HG02678 (cell line): ENCODE measurements around the gene MEGF8.

Experiments used
- ATAC-seq: cut with Tn5 transposase; IDR thresholded peaks from one replicate; pipeline ENCODE4 v1.9.1; 2021; ENCODE audit warnings: mild to moderate bottlenecking, moderate library complexity; ENCODE audit not compliant: unreplicated experiment

MEGF8 gene

DNA sequence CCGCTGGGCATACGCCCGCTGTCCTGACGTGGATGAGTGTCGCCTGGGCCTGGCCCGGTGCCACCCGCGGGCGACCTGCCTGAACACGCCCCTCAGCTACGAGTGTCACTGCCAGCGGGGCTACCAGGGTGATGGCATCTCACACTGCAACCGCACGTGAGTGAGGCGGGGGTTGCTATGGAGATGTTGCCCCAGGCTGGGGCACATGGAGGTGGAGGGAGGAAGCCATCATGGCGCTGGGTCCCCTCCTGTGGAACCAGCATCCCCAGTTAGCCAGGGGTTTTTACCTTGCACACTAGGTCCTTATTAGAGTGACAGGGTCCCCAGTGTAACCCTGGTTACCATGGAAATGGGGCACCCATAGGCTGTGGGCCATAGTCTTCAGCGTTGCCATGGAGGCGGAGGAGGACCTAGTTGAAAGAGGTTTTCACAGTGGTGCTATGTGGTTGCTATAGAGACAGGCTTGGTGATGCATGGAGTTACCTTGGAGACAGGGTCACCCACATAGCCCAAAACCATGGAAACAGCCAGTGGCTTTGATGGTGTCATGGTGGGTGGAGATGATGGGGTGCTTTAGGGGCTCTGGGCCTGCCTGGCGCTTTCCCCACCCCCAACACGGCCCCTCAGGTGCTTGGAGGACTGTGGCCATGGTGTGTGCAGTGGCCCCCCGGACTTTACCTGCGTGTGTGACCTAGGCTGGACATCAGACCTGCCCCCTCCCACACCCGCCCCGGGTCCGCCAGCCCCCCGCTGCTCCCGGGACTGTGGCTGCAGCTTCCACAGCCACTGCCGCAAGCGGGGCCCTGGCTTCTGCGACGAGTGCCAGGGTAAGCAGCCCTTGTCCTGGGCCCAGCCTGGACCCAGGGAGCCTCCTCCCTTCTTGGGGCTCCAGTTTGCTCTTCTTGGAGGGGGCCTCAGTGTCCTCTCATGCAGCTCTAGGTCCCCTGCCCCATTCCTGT is 27.1 kb downstream of the MEGF8 start:
- ATAC-seq, result no peak

DNA sequence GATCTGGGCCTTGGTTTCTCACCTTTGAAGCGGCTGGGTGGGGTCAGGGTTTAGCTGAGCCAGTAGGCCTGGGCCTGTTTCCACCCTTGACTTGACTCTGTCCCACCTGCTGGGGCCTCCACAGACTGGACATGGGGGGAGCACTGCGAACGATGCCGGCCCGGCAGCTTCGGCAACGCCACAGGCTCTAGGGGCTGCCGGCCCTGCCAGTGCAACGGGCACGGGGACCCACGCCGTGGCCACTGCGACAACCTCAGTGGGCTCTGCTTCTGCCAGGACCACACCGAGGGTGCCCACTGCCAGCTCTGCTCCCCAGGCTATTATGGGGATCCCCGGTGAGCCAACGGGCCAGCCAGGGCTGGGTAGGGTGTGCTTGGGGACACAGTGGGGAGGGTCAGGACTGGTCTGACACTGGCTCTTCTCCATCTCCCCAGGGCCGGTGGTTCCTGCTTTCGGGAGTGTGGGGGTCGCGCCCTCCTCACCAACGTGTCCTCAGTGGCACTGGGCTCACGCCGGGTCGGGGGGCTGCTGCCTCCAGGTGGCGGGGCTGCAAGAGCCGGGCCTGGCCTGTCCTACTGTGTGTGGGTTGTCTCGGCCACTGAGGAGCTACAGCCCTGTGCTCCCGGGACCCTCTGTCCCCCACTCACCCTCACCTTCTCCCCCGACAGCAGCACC is 28.0 kb downstream of the MEGF8 start:
- no peak for ATAC-seq

GRCh38 chr19:42355896-42356295 is 30.5 kb downstream of the MEGF8 start:
- ATAC-seq, result no peak

- ATAC-seq, result no peak
Observed at GRCh38 chr19:42356686-42357085, 31.3 kb downstream of the MEGF8 start.

GRCh38 chr19:42357290-42357689 is 31.9 kb downstream of the MEGF8 start:
- ATAC-seq, result no peak

DNA sequence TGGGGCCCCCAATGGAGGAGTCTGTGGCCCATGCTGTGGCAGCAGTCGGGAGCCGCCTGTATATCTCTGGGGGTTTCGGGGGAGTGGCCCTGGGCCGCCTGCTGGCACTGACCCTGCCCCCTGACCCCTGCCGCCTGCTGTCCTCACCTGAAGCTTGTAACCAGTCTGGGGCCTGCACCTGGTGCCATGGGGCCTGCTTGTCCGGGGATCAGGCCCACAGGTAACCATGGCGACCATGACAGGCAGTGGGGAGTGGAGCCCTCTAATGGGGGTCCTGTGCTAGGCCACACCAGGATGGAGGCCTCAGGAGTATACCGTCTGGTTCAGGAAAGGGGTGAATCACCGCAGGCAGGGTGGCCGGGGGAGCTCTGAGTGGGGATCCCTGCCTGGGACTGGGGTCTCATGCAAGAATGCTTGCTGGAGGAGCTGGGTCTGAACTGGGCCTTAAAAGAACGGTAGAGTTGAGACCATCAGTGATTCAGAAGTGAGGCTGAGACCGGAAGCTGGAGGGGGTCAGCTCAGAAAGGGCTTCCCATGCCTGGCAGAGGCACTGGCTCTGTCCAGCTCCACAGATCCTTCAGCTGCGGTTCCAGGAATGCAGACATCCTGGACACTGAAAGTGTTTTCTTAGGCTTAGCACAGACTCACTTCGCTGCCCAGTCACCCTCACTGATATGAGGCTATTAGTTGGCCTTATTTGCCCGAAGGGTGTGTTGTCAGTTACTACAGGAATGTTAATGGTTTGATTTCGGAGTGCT is 35.5 kb downstream of the MEGF8 start:
- ATAC-seq, result no peak

- no peak for ATAC-seq
Observed at GRCh38 chr19:42361545-42361910, 36.1 kb downstream of the MEGF8 start.

DNA sequence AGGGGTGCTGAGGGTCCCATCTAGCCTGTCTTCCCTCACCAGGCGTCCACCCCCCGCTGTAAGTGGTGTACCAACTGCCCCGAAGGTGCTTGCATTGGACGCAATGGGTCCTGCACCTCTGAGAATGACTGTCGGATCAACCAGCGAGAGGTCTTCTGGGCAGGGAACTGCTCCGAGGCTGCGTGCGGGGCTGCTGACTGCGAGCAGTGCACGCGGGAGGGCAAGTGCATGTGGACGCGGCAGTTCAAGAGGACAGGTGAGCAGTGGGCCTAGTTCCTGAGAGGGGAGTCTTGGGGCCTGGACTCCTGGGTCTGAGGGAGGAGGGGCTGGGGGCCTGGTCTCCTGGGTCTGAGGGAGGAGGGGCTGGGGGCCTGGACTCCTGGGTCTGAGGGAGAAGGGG is 36.9 kb downstream of the MEGF8 start:
- no peak for ATAC-seq

- no peak for ATAC-seq
Observed at GRCh38 chr19:42362891-42363440, 37.5 kb downstream of the MEGF8 start.

GRCh38 chr19:42363614-42364346 is 38.3 kb downstream of the MEGF8 start:
- ATAC-seq, result no peak

GRCh38 chr19:42366673-42367072 is 41.2 kb downstream of the MEGF8 start:
- ATAC-seq, result no peak

GRCh38 chr19:42367929-42368328 is 42.5 kb downstream of the MEGF8 start:
- no peak for ATAC-seq

DNA sequence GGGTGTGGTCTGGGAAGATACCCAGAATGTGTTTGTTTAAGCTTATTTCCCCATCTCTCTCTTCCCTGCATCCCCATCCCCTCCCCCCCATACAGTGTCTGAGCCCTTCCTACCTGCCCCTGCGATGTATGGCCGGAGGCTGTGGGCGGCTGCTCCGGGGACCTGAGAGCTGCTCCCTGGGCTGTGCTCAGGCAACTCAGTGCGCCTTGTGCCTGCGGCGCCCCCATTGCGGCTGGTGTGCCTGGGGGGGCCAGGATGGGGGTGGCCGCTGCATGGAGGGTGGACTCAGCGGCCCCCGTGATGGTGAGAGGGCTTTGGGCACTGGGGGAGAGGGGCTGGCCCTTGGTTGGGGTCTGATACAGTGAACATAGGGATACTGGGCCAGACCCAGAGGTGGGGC is 42.9 kb downstream of the MEGF8 start:
- no peak for ATAC-seq

- no peak for ATAC-seq
Observed at GRCh38 chr19:42368765-42369164, 43.3 kb downstream of the MEGF8 start.

DNA sequence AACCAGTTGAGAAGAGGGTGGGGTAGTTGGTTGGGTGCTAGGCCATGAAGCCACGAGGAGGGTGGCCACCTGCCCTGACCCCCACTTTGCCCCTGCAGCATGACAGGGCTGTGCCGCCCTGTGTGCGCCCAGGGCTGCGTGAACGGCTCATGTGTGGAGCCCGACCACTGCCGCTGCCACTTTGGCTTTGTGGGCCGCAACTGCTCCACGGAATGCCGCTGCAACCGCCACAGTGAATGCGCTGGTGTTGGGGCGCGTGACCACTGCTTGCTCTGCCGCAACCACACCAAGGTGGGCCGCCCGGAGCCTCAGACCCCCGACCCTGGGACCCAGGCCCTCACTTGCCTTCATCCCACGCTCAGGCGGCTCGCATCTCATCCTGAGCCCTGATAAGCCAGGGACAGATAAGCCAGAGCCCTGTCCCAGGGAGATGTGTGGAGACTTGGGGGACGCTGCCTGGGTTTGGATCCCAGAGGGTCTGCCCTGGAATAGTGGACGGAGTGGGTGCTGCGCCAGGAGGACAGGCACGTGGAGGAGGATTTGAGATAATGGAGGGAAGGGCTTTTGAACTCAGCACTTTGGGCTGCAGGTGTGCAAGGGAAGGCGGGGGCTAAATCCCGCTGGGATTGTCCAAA is 44.1 kb downstream of the MEGF8 start:
- ATAC-seq, result no peak

DNA sequence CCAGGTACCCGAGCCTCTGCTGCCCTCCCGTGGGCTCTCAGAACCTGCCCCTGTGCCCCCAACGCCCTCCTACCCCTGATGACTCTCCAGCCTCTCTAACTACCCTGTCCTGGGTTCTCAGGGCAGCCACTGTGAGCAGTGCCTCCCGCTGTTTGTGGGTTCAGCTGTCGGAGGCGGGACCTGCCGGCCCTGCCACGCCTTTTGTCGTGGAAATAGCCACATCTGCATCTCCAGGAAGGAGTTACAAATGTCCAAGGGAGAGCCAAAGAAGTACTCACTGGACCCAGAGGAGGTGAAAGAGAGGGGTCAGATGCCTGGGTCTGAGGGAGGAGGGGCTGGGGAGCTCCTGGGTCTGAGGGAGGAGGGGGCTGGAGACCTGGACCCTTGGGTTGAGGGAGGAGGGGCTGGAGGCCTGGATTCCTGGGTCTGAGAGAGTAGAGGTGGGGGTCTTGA is 44.7 kb downstream of the MEGF8 start:
- no peak for ATAC-seq

GRCh38 chr19:42370626-42371175 is 45.3 kb downstream of the MEGF8 start:
- no peak for ATAC-seq

DNA sequence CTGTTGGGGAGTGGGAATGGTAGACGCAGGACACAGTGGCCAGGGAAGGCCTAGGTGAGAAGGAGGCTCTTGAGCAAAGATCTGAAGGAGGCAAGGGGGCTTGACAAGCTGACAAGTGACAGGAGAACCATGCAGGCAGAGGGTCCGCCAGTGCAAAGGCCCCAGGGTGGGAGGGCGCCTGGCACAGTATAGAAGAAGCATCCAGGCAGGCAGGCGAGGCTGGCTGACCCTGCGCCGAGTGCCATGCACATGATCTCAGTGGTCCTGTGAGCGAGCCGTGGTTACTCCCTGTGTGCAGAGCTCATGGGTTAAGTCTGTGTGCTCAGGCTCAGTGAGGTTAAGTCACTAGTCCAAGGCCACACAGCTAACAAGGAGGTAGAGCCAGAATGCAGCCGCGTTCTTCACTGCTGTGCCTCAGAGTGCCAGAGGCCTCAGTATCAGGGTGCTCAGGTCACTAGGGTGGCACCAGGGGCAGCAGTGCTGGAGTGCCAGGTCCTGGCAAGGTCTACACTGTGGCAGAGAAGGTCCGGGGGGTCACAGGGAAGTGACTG is 49.5 kb downstream of the MEGF8 start:
- no peak for ATAC-seq

GRCh38 chr19:42375415-42376176 is 50.2 kb downstream of the MEGF8 start:
- ATAC-seq, result no peak
